ENCODE data around the gene MINAR1.
"Not testable (repeated sequence)": the region's sequence is repeated elsewhere in the genome, so short reads cannot be mapped to it uniquely, and the experiment has no call there.

Gene MINAR1

DNA sequence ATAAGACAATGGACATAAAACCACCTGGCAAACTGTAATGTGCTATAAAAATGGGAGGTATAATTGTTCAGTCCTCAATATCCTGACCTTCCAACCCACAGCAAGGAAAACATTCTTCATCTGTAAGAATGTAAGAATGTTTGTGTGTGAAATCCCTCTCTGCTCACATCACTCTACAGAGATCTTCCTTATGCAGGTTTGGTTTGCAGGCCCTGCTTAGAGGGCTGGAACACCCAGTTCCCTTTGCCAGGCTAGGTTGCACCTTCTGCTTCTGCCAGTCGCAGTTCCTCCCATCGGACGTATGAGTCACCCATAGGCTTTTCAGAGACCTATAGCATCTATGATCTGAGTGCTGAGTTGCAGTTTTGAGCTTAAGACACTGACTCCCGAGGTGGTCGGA is 24.1 kb upstream of the MINAR1 start:
- Histone ChIP-seq H3K27ac (ENCODE audit: low read depth, low read length) (no peak overlapping the region), H3K4me3 (ENCODE audit: low read depth, low read length) (no peak overlapping the region)

DNA sequence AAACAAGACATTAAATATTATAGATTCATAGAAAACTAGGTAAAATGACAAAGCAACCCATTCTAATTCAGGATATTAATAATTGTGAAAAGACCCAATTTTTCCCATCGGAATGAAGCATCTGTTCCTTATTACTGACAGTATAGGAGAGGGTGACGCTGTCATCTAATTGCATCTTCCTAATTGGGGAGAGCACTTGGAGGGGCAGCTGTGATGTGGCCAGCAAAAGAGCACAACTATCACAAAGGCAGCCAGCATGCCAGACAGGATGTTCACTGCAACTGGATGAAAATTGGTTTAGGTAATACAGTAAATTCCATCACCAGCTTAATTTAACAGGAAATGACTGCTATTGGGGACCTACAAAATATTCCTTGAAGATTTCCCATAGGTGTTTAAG is 21.9 kb upstream of the MINAR1 start:
- no peak overlapping the region for H3K4me3 ChIP-seq (ENCODE audit: low read depth, low read length)
- H3K27me3 ChIP-seq (ENCODE audit: control insufficient read depth, insufficient read depth, low read length) = no peaks in the 10 kb centered on the region
- H3K4me1 ChIP-seq (ENCODE audit: control insufficient read depth, insufficient read depth, low read length) = peaks cover 21% of the 10 kb centered on the region
- no peaks in the 10 kb centered on the region for H3K9me3 ChIP-seq (ENCODE audit: control insufficient read depth, insufficient read depth, low read length)
- no peak overlapping the region for H3K27ac ChIP-seq (ENCODE audit: low read depth, low read length)
- H3K9ac ChIP-seq (ENCODE audit: low read depth, low read length) = no peak overlapping the region
- no peaks in the 10 kb centered on the region for H3K36me3 ChIP-seq (ENCODE audit: control insufficient read depth, insufficient read depth, low read length)

More for the DNA sequence above, 24.1 kb upstream of the MINAR1 start:
- peaks cover 21% of the 10 kb centered on the region for H3K4me1 ChIP-seq (ENCODE audit: control insufficient read depth, insufficient read depth, low read length)
- no peaks in the 10 kb centered on the region for H3K36me3 ChIP-seq (ENCODE audit: control insufficient read depth, insufficient read depth, low read length)
- H3K9ac ChIP-seq (ENCODE audit: low read depth, low read length) = no peak overlapping the region
- no peaks in the 10 kb centered on the region for H3K27me3 ChIP-seq (ENCODE audit: control insufficient read depth, insufficient read depth, low read length)
- H3K9me3 ChIP-seq (ENCODE audit: control insufficient read depth, insufficient read depth, low read length) = no peaks in the 10 kb centered on the region

DNA sequence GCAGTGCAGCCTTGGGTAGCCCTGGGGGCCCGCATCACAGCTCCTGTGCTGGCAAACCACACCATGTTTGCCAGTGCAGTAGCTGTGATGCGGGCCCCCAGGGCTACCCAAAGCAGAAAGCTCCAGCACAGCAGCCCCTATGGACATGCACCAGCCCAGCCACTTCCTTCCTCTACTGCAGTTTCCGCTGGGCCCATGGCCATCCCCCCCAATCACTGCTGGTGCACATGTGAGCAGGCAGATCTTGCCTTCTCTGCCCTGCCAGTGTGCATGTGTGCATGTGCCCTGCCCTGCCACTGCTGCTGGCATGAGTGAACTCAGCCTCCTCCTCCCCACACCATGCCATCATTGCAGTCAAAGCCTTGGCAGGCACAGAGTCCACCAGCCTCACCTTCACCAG is 20.1 kb upstream of the MINAR1 start:
- H3K9ac ChIP-seq (ENCODE audit: low read depth, low read length) = no peak overlapping the region
- H3K27me3 ChIP-seq (ENCODE audit: control insufficient read depth, insufficient read depth, low read length) = no peaks in the 10 kb centered on the region
- no peak overlapping the region for H3K4me3 ChIP-seq (ENCODE audit: low read depth, low read length)
- peaks cover 28% of the 10 kb centered on the region for H3K4me1 ChIP-seq (ENCODE audit: control insufficient read depth, insufficient read depth, low read length)
- H3K27ac ChIP-seq (ENCODE audit: low read depth, low read length) = no peak overlapping the region
- H3K9me3 ChIP-seq (ENCODE audit: control insufficient read depth, insufficient read depth, low read length) = no peaks in the 10 kb centered on the region
- H3K36me3 ChIP-seq (ENCODE audit: control insufficient read depth, insufficient read depth, low read length) = no peaks in the 10 kb centered on the region

DNA sequence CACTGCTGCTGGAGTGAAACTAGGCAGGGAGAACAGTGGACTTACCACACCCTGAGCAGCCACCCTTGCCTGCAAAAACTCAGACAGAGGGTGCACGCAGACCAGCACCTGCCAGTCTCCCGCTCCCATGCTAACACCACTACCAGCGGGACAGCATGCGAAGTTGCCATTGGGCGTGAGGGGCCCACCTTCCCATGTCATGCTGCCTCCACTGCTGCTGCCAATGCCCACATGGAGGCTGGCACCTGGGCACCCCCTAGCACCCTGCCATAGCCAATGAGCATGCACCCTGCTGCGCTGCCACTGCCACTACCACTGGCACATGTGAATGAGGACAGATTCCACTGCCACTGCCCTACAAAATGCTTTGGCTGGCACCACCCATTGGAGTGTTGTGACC is 19.7 kb upstream of the MINAR1 start:
- H3K9me3 ChIP-seq (ENCODE audit: control insufficient read depth, insufficient read depth, low read length) = no peaks in the 10 kb centered on the region
- no peak overlapping the region for H3K9ac ChIP-seq (ENCODE audit: low read depth, low read length)
- H3K27me3 ChIP-seq (ENCODE audit: control insufficient read depth, insufficient read depth, low read length) = no peaks in the 10 kb centered on the region
- peaks cover 33% of the 10 kb centered on the region for H3K4me1 ChIP-seq (ENCODE audit: control insufficient read depth, insufficient read depth, low read length)
- H3K27ac ChIP-seq (ENCODE audit: low read depth, low read length) = no peak overlapping the region
- H3K4me3 ChIP-seq (ENCODE audit: low read depth, low read length) = no peak overlapping the region
- no peaks in the 10 kb centered on the region for H3K36me3 ChIP-seq (ENCODE audit: control insufficient read depth, insufficient read depth, low read length)

DNA sequence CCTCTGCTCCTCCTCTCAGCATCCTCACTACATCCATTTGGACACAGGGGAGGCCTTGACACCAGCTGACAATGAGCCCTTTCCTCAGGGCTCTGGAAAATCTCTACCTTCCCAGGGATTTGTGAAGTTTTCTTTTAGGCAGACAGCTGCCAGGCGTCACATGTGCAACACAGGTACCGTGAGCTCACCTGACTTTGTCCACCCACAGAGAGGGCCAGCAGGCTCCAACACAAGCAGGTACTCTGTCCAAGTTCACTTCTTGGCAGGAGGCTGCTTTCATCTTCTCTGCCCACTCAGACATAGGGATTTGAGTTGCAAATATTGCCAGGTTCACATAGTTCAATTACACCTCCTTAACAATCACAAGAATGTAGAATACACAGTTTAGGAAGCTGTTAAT is 15.3 kb upstream of the MINAR1 start:
- no peak overlapping the region for H3K9ac ChIP-seq (ENCODE audit: low read depth, low read length)
- H3K27ac ChIP-seq (ENCODE audit: low read depth, low read length) = no peak overlapping the region
- H3K4me3 ChIP-seq (ENCODE audit: low read depth, low read length) = no peak overlapping the region
- H3K27me3 ChIP-seq (ENCODE audit: control insufficient read depth, insufficient read depth, low read length) = no peaks in the 10 kb centered on the region
- H3K4me1 ChIP-seq (ENCODE audit: control insufficient read depth, insufficient read depth, low read length) = peaks cover 26% of the 10 kb centered on the region
- no peaks in the 10 kb centered on the region for H3K9me3 ChIP-seq (ENCODE audit: control insufficient read depth, insufficient read depth, low read length)
- H3K36me3 ChIP-seq (ENCODE audit: control insufficient read depth, insufficient read depth, low read length) = no peaks in the 10 kb centered on the region

DNA sequence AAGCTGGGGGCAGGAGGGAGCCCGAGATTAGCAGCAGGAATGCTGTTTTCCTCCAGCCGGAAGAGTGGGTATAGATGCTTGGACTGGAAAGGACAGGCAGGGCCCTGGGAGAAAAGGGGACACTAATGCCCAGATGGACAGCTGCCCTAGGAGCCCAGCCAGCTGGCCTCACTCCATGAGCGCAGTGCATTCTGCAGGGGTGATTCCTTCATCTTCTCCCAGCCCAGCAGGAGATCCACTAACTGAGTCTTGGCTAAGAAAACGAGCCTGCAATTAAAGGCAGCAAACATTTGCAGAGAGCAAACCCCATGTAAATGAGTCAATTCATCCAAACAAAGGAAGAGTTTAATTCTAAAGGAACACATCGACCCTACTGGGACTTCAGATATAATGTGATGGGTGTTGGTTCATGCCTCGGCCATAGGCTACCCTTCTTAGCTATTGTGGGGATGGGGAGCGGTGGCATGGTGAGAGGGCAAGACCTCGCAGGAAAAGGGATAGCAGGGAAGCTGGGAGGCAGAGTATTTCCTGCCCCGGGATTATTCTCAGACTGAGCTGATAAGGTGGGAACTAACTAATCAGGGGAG is 13.3 kb upstream of the MINAR1 start:
- Histone ChIP-seq H3K4me1 (ENCODE audit: control insufficient read depth, insufficient read depth, low read length) (peaks cover 26% of the 10 kb centered on the region), H3K36me3 (ENCODE audit: control insufficient read depth, insufficient read depth, low read length) (no peaks in the 10 kb centered on the region), H3K4me3 (ENCODE audit: low read depth, low read length) (no peak overlapping the region), H3K9ac (ENCODE audit: low read depth, low read length) (no peak overlapping the region), H3K9me3 (ENCODE audit: control insufficient read depth, insufficient read depth, low read length) (no peaks in the 10 kb centered on the region), H3K27ac (ENCODE audit: low read depth, low read length) (no peak overlapping the region), H3K27me3 (ENCODE audit: control insufficient read depth, insufficient read depth, low read length) (no peaks in the 10 kb centered on the region)

DNA sequence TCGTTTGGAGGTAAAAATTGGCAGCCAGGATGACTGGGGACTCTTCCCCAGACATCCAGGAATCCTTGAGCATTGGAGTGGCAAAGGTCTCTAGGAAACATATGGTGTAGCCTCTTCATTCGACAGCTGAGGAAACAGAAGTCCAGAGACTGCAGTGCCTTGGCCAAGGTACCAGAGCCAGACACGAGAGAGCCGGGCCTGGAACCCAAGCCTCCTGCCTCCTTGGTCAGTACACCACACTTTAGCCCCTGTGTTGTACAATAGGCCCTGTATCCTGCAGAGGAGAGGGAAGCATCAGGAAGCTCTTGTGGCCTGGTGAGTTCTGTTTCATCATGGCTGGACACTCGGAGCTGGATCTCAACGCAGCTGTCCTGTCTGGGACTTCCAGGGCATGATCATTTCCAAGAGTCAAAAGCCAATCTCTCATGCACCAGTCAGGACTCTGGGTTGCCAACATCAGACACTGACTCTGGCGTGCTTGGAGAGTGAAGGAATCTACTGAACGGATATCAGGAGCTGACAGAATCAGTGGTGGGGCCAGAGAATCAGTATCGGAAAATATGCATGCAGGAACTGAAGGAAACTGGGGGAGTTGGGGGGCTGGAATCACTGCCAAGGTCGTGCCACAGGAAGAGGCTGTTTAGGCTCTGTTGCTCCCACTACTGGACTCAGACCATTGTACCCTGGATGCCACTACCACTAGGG is 6.4 kb upstream of the MINAR1 start:
- Histone ChIP-seq H3K4me3 (ENCODE audit: low read depth, low read length) (no peak overlapping the region), H3K27ac (ENCODE audit: low read depth, low read length) (no peak overlapping the region), H3K9me3 (ENCODE audit: control insufficient read depth, insufficient read depth, low read length) (no peaks in the 10 kb centered on the region), H3K9ac (ENCODE audit: low read depth, low read length) (no peak overlapping the region), H3K27me3 (ENCODE audit: control insufficient read depth, insufficient read depth, low read length) (peaks cover 29% of the 10 kb centered on the region), H3K4me1 (ENCODE audit: control insufficient read depth, insufficient read depth, low read length) (peaks cover 9% of the 10 kb centered on the region), H3K36me3 (ENCODE audit: control insufficient read depth, insufficient read depth, low read length) (no peaks in the 10 kb centered on the region)

DNA sequence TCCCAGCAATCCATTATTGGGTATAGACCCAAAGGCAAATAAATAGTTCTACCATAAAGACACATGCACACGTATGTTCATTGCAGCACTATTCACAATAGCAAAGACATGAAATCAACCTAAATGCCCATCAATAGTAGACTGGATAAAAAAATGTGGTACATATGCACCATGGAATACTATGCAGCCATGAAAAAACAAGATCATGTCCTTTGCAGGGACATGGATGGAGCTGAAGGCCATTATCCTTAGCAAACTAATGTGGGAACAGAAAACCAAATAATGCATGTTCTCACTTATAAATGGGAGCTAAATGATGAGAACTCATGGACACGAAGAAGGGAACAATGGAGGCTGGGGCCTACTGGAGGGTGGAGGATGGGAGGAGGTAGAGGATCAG is 5.2 kb upstream of the MINAR1 start:
- H3K27me3 ChIP-seq (ENCODE audit: control insufficient read depth, insufficient read depth, low read length) = peaks cover 41% of the 10 kb centered on the region
- H3K27ac ChIP-seq (ENCODE audit: low read depth, low read length); H3K4me3 ChIP-seq (ENCODE audit: low read depth, low read length); H3K36me3 ChIP-seq (ENCODE audit: control insufficient read depth, insufficient read depth, low read length); H3K9ac ChIP-seq (ENCODE audit: low read depth, low read length); H3K9me3 ChIP-seq (ENCODE audit: control insufficient read depth, insufficient read depth, low read length): not testable (repeated sequence)
- peaks cover 14% of the 10 kb centered on the region for H3K4me1 ChIP-seq (ENCODE audit: control insufficient read depth, insufficient read depth, low read length)

DNA sequence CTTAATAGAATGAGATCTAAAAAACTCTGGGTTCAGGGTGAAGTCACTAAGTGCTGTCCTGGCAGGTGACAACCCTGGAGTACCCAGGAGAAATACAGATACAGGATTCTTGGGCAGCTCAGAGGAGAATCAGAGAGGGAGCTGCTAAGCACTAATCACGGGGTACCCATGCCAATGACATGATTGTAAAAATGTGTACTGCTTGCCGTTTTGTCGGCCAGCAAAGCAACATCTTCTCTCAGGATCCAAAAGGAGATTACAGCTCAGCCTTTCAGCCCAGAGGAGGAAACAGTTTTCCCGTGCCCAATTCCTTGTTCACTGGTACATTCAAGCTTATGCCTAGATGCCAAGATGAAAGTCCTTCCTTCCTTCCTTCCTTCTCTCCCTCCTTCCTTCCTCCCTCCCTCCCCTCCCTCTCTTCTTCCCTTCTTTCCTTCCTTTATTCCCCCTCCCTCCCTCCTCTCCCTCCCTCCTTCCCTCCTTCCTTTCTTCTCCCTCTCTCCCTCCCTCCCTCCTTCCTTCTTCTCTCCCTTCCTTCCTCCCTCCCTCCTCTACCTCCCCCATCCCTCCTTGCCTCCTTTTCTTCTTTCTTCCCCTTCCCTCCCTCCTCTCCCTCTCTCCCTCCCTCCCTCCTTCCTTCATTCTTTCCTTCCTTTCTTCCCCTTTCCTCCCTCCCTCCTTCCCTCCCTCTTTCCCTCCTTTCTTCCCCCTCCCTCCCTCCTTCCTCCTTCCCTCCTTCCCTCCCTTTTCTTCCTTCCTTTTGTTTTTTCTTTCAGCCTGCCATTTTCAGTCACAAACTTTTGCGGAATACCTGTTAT is 4.1 kb upstream of the MINAR1 start:
- no peak overlapping the region for H3K4me3 ChIP-seq (ENCODE audit: low read depth, low read length)
- no peak overlapping the region for H3K9ac ChIP-seq (ENCODE audit: low read depth, low read length)
- H3K27me3 ChIP-seq (ENCODE audit: control insufficient read depth, insufficient read depth, low read length) = peaks cover 52% of the 10 kb centered on the region
- H3K4me1 ChIP-seq (ENCODE audit: control insufficient read depth, insufficient read depth, low read length) = peaks cover 18% of the 10 kb centered on the region
- H3K27ac ChIP-seq (ENCODE audit: low read depth, low read length) = no peak overlapping the region
- no peaks in the 10 kb centered on the region for H3K9me3 ChIP-seq (ENCODE audit: control insufficient read depth, insufficient read depth, low read length)
- no peaks in the 10 kb centered on the region for H3K36me3 ChIP-seq (ENCODE audit: control insufficient read depth, insufficient read depth, low read length)

DNA sequence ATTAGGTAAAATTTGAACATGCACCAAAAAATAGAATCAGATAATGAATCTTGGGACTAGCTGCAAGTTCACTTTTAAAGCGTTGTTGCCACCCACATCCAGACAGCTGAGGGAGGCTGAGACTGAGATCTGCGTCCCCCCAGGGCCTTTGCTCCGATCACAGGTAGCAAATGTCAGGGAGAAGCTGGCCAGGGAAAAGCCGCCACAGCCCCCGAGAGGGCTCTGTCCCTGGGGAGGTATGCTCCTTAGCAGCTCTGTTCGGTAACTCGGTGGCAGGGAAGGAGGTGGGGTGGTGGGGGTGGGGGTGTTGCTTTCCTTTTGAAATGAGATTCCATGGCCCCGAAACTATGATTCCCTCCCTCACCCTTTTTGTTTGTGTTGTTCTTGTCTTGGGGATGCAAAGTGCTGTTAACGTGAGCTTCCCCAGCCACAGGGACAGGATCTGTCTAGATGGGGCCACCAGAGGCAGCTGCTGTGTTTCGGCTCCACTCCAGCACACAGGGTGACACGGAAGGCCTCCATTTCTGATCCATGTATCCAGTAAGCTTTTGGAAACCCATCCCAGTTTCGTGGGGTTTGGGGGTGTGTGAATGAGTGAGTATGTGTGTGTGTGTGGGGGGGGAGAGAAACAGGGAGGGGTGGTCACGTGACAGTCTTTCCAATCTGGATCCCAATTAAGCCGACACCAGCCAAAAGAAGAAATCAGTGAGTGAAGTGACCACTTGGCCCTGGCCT is 1.1 kb upstream of the MINAR1 start:
- no peaks in the 10 kb centered on the region for H3K36me3 ChIP-seq (ENCODE audit: control insufficient read depth, insufficient read depth, low read length)
- H3K27me3 ChIP-seq (ENCODE audit: control insufficient read depth, insufficient read depth, low read length) = peaks cover 80% of the 10 kb centered on the region
- no peak overlapping the region for H3K27ac ChIP-seq (ENCODE audit: low read depth, low read length)
- H3K4me3 ChIP-seq (ENCODE audit: low read depth, low read length) = peak overlapping the region; percentile 65
- H3K4me1 ChIP-seq (ENCODE audit: control insufficient read depth, insufficient read depth, low read length) = peaks cover 23% of the 10 kb centered on the region
- H3K9me3 ChIP-seq (ENCODE audit: control insufficient read depth, insufficient read depth, low read length) = no peaks in the 10 kb centered on the region
- no peak overlapping the region for H3K9ac ChIP-seq (ENCODE audit: low read depth, low read length)

All from HUES48 (cell line).